Activated T-cell treated with anti-CD3 and anti-CD28 coated beads for 4 hours (primary cell): ENCODE results near the gene TMPRSS3.

Experiments used
- DNase-seq: peaks from one replicate; pipeline ENCODE4 v3.0.0-alpha.2; 2020

The TMPRSS3 gene

GRCh38 chr21:42347601-42348327, 48.1 kb downstream of the TMPRSS3 start:
- DNase-seq = no peak

GRCh38 chr21:42346866-42347600, 48.8 kb downstream of the TMPRSS3 start:
- no peak for DNase-seq

- no peak for DNase-seq
Measured at GRCh38 chr21:42346441-42346840, 49.4 kb downstream of the TMPRSS3 start.

GRCh38 chr21:42344631-42345030, 51.2 kb downstream of the TMPRSS3 start:
- DNase-seq = no peak

- DNase-seq = no peak
Measured at GRCh38 chr21:42343963-42344510, 51.8 kb downstream of the TMPRSS3 start.

- DNase-seq = no peak
Measured at GRCh38 chr21:42343556-42343955, 52.3 kb downstream of the TMPRSS3 start.

GRCh38 chr21:42343101-42343500, 52.8 kb downstream of the TMPRSS3 start:
- no peak for DNase-seq

- DNase-seq = no peak
Measured at GRCh38 chr21:42341776-42342542, 53.9 kb downstream of the TMPRSS3 start.

GRCh38 chr21:42340187-42341050, 55.4 kb downstream of the TMPRSS3 start:
- no peak for DNase-seq

GRCh38 chr21:42338729-42339715, 56.8 kb downstream of the TMPRSS3 start:
- DNase-seq = no peak

- DNase-seq = peak; percentile 84
Measured at GRCh38 chr21:42337830-42338728, 57.8 kb downstream of the TMPRSS3 start.

- DNase-seq = no peak
Measured at GRCh38 chr21:42337276-42337675, 58.6 kb downstream of the TMPRSS3 start.

GRCh38 chr21:42336054-42336453, 59.8 kb downstream of the TMPRSS3 start:
- no peak for DNase-seq

GRCh38 chr21:42332557-42333317, 63.1 kb downstream of the TMPRSS3 start:
- DNase-seq = no peak

- no peak for DNase-seq
Measured at GRCh38 chr21:42331660-42332059, 64.2 kb downstream of the TMPRSS3 start.

- no peak for DNase-seq
Measured at GRCh38 chr21:42330380-42331371, 65.2 kb downstream of the TMPRSS3 start.

- DNase-seq = no peak
Measured at GRCh38 chr21:42324896-42325295, 71.0 kb downstream of the TMPRSS3 start.
